T47D (cell line): ENCODE results near the gene MAN1C1.

Experiments
- DNase-seq, 2 experiments: peaks; one replicate each; pipeline versions ENCODE4 v3.0.0 to v3.0.0-alpha.2; 2011 to 2012; ENCODE audit warnings: low read depth in 1 of 2, low spot score in 1 of 2
- JUND ChIP-seq: IDR thresholded peaks from 2 replicates; pipeline ENCODE4 v1.6.1; 2012; ENCODE audit warnings: low read depth
- in situ Hi-C: cut with HindIII; loops from 2 replicates; pipeline ENCODE4 v1.10.0; 2016; ENCODE audit warnings: low sequenced_read_pairs, low pct_unique_long_range_greater_than_20kb

Gene MAN1C1

DNA sequence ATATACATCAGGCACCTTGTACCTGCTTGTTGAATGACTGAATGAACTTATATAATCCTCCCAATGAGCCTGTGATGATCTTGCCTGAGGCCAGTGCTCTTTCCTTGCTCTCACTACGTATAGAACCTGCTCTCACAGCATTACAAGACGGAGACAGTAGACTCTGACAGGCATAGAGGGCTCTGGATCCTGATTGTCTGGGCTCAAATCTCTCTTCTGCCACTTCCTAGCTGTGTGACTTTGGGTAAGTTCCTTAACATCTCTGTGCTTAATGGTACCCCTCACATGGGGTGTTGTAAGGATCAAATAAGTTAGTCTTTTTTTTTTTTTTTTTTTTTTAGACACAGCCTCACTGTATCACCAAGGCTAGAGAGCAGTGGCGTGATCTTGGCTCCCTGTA is 4.2 kb upstream of the MAN1C1 start:
- in situ Hi-C loops: no loop called here
- no peak for DNase-seq
- TF ChIP-seq JUND: no peak

GRCh38 chr1:25613091-25613490 is 3.5 kb upstream of the MAN1C1 start:
- in situ Hi-C loops: no loop called here
- no peak for TF ChIP-seq JUND
- no peak for DNase-seq

- in situ Hi-C loops: no loop called here
- DNase-seq: no peak
- TF ChIP-seq JUND: no peak
These were observed 2.0 kb upstream of the MAN1C1 start for GRCh38 chr1:25614501-25615171.

GRCh38 chr1:25615172-25615541 is 1.4 kb upstream of the MAN1C1 start:
- in situ Hi-C loops: no loop called here
- DNase-seq: no peak
- no peak for TF ChIP-seq JUND

- DNase-seq: no peak
- no peak for TF ChIP-seq JUND
- in situ Hi-C loops: no loop called here
These were observed 962 bp upstream of the MAN1C1 start for GRCh38 chr1:25615563-25616094.

DNA sequence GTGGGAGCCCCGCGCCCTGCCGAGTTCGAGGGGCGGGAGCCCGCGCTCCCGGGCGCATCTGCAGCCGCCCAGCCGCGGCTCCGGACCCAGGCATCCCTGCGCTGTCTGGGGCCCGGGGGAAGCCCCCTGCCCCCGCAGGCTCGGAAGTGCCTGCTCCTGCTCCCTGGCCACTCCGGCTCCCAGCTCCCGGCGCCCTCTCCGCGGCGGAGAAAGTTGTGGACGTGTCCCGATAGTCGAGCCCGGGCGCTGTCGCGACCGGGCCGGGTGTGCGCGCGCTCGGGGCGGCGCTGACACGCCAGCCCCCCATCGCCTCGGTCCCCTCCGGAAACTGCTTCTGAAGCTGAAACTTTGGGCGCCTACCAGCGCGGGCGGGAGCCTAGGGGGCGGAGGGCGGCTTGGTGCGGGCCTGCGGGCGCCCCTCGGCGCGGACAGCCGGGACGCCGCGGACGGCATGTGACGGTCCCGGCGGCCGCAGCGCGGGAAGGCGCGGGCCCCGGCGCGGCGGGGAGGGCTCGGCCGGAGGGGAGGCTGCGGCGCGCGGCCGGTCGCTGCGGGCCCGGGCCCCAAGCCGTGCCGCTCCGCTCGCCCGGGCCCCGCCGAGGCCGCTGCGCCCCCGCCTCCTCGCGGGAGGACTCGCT is 515 bp downstream of the MAN1C1 start:
- no peak for DNase-seq
- in situ Hi-C loops: no loop called here
- no peak for TF ChIP-seq JUND

DNA sequence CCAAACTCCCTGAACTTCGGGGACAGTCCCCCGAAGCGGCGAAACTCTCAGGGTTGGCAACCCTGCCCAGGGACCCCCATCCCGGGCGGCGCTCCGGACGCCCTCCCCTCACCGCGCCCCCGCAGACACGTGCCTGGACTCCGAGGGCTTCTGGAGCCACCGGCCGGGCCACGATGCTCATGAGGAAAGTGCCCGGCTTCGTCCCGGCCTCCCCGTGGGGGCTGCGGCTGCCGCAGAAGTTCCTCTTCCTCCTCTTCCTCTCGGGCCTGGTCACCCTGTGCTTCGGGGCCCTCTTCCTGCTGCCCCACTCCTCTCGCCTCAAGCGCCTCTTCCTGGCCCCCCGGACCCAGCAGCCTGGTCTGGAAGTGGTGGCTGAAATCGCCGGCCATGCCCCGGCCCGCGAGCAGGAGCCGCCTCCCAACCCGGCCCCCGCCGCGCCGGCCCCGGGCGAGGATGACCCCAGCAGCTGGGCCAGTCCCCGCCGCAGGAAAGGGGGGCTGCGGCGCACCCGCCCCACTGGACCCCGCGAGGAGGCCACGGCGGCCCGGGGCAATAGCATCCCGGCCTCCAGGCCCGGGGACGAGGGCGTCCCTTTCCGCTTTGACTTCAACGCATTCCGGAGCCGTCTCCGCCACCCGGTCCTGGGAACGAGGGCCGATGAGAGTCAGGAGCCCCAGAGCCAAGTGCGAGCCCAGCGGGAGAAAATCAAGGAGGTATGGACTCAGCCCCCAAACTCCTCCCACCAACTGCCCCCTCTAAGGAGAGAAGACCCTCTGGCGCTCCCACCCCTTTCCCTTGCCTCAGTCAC is 1.2 kb downstream of the MAN1C1 start:
- no peak for TF ChIP-seq JUND
- in situ Hi-C loops: no loop called here
- DNase-seq: no peak

GRCh38 chr1:25618433-25618808 is 1.8 kb downstream of the MAN1C1 start:
- no peak for DNase-seq
- TF ChIP-seq JUND: no peak
- in situ Hi-C loops: no loop called here

GRCh38 chr1:25619101-25619890 is 2.7 kb downstream of the MAN1C1 start:
- TF ChIP-seq JUND: no peak
- in situ Hi-C loops: no loop called here
- DNase-seq: no peak

DNA sequence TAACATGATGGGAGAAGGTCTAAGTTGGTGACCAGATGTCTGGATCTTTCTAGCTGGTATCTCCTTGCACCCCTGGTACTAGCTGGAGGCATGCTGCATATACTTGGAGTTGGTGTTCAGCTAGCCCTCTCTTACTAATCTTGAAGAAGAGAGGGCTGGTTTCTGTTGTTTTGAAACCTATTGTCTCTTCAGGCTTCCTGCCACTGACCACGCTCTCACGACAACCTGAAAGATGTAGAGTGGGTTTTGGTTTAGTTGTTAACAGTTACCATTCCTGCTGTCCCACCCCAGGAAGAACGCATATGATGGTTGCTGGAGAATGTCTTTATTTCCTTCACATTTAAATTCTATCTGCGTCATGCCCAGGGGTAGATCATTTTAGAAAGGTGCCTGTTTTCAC is 3.6 kb downstream of the MAN1C1 start:
- in situ Hi-C loops: no loop called here
- no peak for TF ChIP-seq JUND
- no peak for DNase-seq

DNA sequence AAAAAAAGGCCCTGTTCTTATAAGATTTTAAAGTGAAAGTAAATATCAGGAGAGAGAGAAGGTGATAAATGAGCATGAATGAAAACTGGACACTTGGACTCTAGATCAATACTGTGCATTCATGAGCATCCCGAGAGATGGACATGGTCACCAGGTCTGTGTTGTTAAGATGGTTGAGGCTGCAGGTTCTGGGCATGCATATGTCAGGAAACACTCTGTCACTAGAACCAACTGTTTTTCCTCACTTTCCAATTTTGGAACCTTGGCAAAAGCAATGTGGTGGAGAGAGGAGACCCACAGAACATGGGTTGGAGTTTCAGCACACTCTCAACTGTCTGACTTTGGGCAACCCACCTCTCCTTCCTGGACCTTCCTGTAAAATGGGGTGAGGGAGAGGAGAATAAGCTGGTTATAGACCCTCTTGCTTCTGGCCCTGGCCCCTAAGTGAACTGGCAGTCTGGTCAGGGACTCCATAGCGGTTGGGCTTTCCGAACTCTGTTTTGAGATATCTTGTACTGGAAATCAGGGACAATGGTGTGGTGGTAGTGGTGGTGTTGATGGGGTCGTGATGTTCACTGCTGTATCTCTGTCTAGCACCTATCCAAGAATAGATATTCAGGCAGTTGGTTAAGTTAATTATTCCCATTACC is 4.2 kb downstream of the MAN1C1 start:
- in situ Hi-C loops: no loop called here
- no peak for DNase-seq
- no peak for TF ChIP-seq JUND

DNA sequence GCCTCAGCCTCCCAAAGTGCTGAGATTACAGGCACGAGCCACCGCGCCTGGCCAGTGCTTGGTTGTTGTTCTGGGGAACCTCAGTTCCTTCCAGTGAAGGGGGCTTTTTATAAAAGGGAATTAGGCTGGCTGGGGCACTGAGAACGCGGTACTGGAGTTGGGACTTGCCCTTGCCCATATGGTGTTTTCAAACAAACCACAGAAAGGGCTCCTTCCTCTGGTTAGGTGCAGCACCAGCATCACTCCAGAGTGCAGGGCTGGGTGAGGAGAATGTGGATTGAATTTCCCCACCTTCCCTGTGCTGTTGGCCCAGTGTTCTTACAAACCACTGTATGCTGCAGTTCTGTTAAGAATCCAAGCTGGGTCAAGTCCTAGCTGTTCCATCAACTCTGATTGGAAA is 5.3 kb downstream of the MAN1C1 start:
- in situ Hi-C loops: no loop called here
- DNase-seq: no peak
- no peak for TF ChIP-seq JUND
